Stimulated activated CD4-positive, alpha-beta T cell treated with anti-CD3 and anti-CD28 coated beads, Interleukin-15, amount 100 ng/mL, for 24 hours (primary cell): Measurements from ENCODE around the gene CRYBG2.
"Not testable (repeated sequence)": the region's sequence is repeated elsewhere in the genome, so short reads cannot be mapped to it uniquely, and the experiment has no call there.

Experiments used
- DNase-seq: peaks from one replicate; pipeline ENCODE4 v3.0.0-alpha.2; 2020

Gene CRYBG2

DNA sequence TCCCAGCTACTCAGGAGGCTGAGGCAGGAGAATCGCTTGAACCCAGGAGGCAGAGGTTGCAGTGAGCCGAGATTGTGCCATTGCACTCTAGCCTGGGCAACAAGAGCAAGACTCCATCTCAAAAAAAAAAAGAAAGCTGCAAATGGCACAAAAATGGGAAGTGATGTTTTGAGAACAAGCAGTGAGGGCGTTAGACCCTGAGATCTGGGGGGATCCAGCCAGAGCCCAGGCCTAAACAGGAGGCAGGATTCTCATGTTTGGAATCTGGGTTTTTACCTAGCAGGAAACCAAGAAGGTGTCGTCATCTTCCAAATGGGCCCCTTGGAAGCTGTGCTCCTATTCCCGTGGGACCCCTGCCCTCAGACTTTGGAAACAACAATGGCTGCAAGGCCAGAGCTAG, 61.2 kb downstream of the CRYBG2 start:
- DNase-seq, result not testable (repeated sequence)

DNA sequence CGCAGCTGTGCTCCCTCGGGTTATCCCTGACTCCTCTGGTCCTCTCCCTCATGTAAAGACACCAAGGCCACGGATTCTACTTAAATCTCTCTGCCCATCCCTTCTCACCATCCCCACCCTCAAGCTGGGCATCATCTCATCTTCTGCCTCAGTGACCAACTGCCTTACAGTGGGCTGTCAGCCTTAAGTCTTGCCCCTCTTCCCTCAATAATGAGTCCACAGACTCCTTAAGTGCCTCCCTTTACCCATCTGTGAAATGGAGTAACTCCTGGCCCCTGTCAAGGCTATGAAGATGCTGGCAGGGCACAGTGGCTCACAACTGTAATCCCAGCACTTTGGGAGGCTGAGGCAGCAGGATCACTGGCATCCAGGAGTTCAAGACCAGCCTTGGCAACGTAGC, 62.0 kb downstream of the CRYBG2 start:
- no peak for DNase-seq

DNA sequence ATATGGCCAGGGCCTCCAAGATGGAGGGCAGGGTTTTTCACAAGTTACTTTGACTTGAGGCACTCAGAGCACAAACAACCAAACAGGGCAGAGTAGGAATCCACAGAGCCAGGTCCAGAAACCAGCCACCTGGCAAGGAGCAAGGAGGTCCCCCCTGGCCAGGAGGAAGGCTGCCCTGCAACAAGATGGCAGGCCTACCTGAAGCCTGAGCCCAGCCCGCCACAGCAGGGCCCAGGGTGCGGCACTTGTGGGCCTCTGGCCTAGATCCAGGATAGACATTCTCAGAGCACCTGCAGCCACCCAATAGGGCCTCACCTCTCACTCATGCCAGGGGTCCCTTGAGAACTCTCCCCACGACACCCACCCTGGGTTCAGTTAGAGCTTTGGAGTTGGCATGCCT, 62.5 kb downstream of the CRYBG2 start:
- no peak for DNase-seq

DNA sequence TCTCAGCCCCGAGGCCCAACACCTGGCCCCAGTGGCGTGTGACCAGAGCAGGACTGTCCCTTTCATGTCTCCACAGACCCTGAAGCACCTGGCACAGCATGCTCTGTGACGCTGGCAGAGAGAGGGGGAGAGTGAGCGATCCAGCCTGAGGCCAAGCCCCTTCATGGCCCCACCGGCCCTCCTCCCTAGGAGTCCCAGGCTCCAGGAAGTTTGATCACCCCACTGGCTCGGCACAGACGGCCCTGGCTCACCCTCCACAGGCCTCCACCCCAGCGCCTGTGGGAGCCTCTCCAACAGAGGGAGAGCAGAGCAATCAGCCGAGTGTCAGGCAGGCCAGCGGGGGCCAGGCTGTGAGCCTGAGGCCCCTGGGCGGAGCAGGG, 63.1 kb downstream of the CRYBG2 start:
- no peak for DNase-seq

DNA sequence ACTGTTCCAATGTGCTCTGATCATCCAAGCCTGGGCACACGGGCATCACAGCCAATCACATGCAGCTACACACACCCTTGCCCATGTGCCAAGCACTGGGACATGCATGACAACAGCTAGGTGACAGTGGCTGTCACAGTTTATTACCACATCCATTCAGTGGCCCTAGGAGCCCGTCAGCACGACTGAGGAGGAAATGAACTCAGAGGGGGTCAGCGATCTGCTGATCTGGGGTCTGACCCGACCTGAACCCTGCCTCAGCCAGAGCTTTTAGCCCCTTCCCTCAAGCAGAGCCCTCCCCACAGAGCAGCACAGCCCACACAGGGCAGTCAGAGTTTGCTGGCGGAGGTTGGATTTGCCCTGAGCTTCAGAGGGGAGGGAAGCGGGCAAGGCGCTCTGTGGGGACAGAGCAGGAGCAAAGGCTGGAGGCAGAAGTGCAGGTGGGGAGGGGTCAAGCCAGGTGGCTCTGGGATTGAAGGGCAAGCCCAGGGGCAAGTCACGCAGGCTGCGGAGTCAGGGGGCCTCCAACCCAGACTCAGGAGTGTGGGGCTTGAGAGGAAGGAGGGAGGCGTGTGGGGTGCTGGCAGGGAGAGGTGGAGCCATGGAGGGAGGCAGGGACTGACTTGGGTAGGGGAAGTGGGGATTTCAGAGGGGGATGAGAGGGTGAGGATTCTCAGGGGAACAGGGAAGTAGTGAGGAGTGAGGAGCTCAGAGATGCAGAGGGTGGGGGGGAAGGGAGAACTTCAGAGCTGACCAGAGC, 63.6 kb downstream of the CRYBG2 start:
- DNase-seq, result no peak

DNA sequence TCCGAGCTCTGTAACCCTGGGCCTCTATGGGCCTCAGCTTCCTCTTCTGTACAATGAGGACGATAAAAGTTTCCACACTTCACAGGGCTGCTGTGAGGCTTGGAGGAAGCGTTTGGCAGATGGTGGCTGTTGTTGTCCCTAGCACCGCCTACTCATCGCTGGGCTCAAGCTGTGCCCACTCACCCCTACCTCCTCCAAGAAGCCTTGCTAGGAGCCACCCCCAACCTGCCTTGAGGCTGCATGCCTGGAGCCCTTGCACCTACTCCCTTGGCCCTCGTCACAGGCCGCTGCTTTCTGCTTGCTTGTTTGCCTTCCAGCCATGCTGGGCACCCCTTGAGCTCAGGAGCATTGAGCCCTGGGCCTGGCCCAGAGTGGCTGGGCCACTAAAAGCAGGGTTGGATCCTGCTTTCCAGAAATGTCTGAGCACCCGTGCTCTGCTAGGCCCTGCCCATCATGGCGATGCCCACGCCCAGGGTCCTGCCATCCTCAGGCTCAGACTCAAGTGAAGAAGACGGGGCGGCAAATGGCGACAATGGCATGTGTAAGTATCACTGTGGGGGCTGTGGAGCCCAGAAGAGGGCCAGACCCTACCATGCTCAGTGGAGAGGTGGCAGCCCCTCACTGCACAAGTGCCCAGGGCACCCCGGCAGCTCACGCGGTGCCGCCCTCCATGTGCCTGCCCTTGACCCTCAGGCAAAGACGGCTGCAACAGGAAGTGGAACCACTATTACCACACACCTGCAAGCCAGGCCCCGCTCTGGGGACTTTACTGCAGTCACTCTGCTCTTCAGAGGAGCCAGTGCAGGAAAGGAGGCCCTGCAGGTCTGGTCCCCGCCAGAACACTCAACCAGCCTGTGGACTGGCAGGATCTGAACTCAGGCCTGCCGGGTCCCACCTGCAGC, 64.5 kb downstream of the CRYBG2 start:
- peak; percentile 50 for DNase-seq

DNA sequence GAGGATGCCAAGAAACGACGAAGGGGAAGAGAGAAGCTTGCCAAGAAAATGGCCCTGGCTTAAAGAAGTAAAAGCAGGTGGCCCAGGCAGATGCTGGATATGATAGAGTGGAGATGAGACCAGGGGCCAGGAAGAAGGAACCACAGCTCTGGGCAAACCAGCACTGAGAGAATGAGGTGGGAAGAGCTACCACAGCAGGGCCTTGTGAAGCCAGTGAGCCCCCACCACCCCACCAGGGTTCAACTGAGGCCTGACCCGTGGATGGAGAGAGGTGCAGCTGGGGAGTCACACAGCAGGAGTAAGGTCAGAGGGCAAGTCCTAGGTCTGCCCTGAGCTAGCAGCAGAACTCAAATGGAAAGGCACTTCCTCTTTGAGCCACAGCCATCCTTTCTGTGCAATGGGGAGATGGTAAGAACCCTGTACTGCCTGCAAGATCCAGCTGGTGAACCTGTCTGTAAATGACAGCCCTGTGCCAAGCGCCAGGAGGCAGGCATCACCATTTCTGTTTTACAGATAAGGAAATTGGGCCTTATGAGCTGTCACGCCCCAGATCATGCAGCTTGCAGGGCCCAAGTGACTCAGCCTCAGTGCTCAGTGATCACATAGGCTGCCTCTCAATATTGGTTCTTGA, 65.5 kb downstream of the CRYBG2 start:
- peak; percentile 84 for DNase-seq

DNA sequence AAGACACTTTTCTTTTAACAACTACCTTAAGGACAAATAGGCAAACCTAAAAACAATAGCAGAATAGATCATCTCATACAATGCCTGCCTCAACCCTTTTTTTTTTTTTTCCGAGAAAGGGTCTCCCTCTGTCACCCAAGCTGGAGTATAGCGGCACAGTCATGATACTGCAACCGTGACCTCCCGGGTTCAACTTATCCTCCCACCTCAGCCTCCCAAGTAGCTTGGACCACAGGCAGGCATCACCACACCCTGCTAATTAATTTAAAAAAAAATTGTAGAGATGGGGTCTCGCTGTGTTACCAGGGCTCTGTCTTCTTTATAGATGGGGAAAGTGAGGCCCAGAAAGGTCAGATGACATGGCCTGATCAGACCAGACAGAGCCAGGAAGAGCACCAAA, 66.1 kb downstream of the CRYBG2 start:
- DNase-seq, result no peak

DNA sequence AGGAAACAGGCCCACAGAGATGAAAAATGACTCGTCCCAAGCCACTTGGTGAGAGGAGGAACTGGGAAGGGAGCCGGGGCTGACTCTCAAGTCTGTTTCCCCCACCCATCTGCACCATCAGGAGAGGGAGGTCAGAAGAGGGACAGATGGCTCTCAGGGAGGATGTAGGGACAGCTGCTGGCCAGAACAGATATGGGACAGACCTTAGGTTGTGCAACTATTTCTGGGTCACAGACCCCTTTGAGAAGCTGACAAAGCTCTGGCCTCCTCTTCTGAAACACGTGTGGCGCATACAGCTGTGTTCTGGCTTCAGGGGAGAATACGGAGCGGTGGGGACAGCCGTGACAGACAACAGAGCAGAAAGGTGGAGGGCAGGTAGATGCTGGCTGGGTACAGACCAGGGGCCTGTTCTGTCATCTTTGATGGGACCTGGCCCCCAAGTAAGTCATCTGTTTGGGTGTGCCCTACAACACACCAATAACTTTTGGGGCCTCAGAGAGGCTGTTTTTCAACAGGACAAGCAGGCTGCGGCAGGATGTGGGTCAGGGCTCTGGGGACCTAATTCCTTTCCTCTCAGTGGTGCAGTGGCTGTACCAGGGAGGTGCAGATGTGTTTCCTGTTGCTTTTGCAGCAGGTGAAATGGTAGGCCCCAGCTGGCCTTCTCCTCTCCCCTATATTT, 66.8 kb downstream of the CRYBG2 start:
- DNase-seq, result peak; percentile 77

DNA sequence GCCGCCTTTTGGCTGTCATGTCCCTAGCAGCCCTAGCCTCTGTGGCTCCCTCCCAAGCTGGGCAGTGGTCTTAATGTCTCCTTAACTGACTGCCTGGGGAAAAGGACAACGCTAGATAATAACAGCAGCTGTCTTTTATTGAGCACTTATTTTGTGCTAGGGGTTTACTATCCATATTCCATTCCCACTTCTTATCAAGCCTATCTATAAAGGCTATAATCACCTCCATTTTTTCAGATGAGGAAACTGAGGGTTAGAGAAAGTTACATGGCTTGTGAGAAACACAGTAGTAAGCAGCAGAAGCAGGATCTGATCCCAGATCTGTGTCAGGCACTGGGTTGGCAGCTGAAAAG, 67.9 kb downstream of the CRYBG2 start:
- no peak for DNase-seq

DNA sequence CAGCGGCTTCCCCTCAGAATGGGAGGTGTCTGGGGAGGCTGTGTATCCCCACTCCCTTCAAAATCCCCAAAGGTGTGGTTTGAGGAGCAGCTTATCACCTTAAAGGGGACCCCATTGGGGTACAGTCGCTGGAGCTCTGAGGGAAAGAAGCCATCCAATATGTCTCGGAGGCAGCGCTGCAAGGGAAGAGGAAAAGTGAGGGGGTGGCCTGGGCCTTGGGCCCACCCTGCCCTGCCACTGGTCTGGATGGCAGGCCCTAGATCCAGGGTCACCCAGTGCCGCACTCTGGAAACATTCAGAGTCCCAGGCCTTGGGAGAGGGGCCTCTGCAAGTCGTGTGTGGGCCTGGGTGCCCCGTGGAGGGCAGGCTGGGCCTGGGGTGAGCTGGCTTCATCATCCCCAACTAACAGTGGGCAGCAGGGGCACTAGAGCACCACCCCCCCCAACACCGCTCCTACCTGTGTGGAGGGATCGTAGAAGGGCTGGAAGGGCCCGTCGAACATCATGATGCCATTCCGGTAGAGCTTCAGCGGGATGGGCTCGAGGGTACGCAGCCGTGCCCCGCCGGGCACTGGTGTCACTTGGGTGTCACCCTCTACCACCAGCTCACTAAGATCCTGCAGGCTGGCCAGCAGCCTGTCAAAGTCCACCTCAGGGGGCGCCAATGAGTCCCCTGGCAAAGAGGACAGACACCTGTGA, 68.4 kb downstream of the CRYBG2 start:
- peak; percentile 72 for DNase-seq

DNA sequence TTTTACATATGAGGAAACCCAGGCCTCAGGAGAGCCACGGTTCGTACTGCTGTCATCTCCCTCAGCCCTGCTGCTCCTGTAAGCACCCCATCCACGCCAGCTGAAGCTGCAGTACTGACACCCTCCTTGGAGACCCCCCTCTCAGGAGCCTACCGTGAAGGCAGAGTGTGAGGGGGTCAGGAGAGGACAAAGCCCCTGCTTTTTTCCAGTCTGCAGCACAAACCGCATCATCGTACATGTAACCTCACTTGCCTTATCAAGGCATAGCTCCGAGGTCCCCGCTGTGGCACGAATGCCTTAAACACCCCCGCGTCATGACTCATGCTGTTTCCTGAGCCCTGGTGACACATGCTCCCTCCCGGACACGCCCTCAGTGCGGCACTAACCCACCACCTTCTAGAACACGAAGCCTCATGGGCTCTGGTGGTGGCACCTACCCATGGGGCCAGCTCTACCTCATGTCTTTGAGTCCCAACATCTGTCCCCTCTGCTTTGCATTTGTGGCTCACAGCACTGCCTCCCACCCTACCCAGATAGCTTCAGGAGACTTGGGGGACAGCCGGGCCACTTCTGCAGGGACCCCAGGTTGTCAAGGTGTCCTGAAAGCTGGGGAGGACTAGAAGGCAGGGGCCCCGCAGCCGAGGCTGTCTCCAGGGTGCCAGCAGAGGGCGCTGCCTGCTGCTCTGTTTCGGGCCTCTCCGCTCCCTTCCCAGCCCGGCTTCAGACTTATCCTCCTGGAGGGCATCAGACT, 69.2 kb downstream of the CRYBG2 start:
- peak; percentile 98 for DNase-seq

DNA sequence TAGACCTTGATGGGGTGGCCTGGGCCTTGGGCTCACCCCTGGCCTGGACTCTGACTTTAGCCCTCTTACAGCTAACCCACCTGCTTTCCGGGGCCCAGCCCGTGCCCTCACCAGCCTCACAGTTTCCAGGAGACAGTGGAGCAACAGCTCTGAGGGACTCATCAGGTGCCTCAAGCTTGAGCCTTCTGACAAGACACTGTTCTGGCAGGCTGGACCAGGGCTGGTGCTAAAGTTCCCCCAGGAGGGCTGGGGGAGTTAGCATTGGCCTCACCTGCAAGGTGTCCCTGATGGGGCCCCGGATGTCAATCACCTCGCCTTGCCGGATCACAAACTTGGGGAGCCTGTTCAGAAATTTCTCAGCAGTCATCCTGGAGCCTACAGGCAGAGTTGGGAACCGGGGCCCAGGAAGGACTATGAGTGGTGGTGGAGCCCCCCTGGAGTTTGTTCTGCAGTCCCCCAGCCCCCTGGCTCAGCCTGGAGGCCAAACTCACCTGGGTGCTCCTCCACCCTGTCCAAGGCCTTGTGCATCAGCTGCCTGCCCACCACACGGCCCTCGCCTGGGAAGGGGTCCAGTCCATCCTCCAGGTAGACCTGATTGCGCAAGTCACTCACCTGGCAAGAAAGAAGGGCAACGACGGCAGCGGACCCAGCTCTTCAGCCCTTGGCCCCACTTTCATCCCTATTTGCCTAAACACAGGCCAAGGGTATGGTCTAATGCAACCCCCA, 69.9 kb downstream of the CRYBG2 start:
- peak; percentile 24 for DNase-seq

DNA sequence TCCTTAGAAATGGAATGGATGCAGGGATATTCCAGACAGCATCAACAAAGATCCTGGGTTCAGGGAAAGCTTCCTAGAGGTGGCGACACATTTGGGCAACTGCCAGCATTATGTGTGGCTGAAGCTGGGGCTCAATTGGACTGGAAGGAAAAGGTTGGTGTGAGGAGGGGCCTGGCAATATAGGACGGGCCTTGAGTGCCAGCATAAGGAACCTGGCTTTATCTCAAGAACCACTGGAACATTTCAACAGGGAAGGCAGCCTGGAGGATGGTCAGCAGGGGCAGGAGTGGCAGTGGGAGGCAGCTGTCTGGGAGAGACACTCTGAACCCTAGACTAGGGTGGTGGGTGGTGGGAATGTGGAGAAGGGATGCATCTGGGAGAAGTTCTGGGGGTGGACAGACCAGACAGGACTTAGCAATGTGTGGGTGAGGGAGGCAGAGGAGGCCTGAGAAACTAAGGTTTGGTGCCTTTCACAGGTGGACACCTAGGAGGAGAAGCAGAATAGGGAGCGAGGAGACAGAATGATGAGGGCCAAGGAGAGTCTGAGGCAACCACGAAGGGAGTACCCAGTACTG, 70.6 kb downstream of the CRYBG2 start:
- no peak for DNase-seq

DNA sequence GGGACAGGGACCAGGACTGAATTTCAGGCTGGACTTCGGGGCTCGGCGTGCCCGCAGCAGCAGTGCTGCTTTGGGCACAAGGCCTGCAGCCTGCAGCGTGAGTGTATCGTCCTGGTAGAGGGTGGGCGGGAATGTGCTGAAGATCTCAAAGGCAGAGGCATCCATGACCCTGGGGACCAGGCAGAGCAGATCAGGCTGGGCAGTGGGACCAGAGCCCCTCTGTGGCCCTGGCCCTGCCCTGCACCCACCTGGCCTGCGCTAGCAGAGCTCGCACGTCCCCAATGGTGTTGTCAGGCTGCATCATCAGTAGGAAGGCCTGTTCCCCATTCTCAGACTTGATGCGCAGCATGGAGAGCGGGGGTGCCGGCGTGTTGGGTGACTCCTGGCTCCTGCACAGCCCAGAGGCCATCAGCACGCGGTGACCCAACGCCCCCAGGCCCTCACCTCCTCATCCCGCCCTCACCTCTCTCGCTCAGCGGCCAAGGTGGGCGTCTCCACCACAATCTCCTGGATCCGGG, 71.5 kb downstream of the CRYBG2 start:
- DNase-seq, result peak; percentile 19

DNA sequence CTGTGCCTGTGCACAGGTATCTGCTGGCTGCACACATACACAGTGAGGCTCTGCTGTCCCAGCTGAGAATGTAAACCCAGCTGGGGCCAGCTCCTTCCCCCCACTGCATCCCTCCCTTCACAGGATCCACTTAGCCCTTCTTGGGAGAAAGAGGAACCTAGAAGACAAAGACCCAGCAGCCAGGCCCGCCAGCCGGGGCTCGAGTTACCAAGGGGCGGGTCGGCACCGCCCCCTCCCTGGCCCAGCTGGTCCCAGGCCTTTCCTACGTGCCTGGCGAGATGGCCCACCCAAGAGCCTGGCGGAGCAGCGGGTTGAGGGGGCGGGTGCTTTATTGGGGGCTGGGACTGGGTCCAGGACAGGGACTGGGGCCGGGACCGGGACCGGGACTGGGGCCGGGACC, 72.0 kb downstream of the CRYBG2 start:
- DNase-seq, result no peak

DNA sequence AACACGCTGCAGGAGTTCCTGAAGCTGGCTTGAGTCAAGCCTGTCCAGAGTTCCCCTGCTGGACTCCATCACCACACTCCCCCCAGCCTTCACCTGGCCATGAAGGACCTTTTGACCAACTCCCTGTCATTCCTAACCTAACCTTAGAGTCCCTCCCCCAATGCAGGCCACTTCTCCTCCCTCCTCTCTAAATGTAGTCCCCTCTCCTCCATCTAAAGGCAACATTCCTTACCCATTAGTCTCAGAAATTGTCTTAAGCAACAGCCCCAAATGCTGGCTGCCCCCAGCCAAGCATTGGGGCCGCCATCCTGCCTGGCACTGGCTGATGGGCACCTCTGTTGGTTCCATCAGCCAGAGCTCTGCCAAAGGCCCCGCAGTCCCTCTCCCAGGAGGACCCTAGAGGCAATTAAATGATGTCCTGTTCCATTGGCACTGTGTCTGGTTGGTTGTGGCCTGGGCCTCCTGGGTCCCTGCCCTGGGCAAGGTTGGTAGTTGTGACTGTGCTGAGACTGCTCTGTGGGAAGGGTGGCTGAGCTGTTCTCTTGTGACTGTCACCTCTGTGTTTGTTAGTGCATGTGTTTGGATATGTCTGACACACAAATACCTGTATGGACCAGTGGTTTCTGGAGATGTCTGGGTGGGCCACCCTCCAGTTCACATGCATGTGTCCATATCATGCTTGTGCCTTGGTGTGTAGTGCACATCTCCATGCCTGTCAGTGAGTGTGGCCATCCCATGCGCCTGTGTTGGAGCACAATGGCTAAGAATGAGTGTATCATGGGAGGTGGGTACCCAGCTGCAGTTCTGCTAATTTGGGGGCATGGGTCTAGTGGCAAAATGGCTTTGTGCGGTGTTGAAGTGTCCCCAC, 72.6 kb downstream of the CRYBG2 start:
- peak; percentile 22 for DNase-seq

DNA sequence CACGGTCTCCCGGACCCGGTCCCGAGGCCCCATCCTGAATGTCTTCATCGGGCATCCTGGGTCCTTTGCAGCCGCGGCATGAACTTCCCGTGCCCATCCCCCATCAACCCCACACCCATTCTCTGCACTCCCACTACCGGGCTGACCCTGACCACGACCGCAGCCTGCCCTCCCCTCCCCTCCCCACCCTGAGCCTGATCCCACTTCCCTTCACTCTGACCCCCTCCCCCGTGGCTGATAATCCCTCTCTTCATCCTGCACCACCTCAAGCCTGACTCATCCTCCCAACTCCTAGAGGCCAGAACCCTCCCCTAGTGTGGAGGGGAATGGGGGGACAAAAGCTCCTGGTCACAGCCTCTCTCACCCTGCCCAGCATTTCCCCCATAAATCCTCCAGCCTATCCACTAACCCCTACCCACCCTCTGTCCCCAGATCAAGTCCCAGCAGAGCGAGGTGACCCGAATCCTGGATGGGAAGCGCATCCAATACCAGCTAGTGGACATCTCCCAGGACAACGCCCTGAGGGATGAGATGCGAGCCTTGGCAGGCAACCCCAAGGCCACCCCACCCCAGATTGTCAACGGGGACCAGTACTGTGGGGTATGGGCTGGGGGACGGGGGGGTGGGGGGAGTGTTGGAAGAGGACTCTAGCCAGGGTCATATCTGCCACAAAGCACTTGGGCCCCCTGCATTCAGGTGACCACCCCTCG, 73.4 kb downstream of the CRYBG2 start:
- peak; percentile 60 for DNase-seq
